ENCODE data around the gene TOR4A. TPM values are rescaled to one million over a fixed set of nuclear protein-coding genes. Genes with fewer than 3 reads are reported as not detected.

Gene TOR4A
- polyA plus RNA-seq, 1 donor = 18.4 TPM

DNA sequence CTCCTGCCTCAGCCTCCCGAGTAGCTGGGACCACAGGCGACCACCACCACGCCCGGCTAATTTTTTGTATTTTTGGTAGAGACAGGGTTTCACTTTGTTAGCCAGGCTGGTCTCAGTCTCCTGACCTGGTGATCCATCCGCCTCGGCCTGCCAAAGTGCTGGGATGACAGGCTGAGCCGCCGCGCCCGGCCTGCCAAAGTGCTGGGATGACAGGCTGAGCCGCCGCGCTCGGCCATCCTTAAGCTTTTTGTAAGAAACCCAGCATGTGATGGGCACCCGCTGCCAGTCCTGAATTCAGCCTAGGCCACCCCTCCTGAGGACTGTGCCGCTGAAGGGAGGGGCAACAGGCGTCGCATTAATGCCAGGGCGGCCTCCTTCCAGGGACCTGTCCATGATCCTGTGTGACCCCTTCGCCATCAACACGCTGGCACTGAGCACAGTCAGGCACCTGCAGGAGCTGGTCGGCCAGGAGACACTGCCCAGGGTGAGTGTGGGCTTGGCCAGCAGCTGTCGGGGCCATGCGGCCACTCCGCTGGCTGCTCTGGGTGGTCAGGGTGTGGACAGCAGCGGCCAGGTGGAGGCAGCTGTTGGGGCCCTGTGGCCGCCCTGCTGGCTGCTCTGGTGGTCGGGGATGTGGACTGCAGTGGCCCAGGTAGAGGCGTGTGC is 11.9 kb upstream of the TOR4A start:
- H3K36me3 ChIP-seq (ENCODE audit: control insufficient read depth, insufficient read depth, low read length) = peaks cover 63% of the 10 kb centered on the region
- H3K4me1 ChIP-seq (ENCODE audit: control insufficient read depth, insufficient read depth, low read length) = no peaks in the 10 kb centered on the region
- peaks cover 5% of the 10 kb centered on the region for H3K9me3 ChIP-seq (ENCODE audit: control insufficient read depth, low read depth, low read length)
- DNase-seq = no peak
- no peak overlapping the region for H3K27ac ChIP-seq (ENCODE audit: low read length)
- H3K27me3 ChIP-seq (ENCODE audit: control insufficient read depth, insufficient read depth, low read length) = no peaks in the 10 kb centered on the region
- no CpG with 5 or more reads among the region's 29 CpGs for WGBS (ENCODE audit: insufficient coverage, low lambda C conversion rate)
- no peak overlapping the region for H3K4me3 ChIP-seq (ENCODE audit: low read length)

DNA sequence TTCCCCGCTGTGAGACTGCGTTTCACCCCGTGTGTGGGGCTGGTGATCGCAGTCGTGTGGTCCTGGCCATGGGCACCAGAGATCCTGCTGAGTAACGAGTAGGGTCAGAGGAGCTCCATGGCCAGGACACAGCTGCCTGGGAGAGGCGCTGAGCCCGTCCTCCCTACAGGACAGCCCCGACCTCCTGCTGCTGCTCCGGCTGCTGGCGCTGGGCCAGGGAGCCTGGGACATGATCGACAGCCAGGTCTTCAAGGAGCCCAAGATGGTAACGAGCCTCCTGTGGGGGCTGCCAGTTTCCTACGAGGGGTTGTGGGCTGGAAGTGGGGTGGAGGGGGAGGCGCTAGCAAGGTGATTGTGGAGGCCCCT is 11.4 kb upstream of the TOR4A start:
- H3K36me3 ChIP-seq (ENCODE audit: control insufficient read depth, insufficient read depth, low read length) = peaks cover 68% of the 10 kb centered on the region
- no CpG with 5 or more reads among the region's 15 CpGs for WGBS (ENCODE audit: insufficient coverage, low lambda C conversion rate)
- no peaks in the 10 kb centered on the region for H3K4me1 ChIP-seq (ENCODE audit: control insufficient read depth, insufficient read depth, low read length)

DNA sequence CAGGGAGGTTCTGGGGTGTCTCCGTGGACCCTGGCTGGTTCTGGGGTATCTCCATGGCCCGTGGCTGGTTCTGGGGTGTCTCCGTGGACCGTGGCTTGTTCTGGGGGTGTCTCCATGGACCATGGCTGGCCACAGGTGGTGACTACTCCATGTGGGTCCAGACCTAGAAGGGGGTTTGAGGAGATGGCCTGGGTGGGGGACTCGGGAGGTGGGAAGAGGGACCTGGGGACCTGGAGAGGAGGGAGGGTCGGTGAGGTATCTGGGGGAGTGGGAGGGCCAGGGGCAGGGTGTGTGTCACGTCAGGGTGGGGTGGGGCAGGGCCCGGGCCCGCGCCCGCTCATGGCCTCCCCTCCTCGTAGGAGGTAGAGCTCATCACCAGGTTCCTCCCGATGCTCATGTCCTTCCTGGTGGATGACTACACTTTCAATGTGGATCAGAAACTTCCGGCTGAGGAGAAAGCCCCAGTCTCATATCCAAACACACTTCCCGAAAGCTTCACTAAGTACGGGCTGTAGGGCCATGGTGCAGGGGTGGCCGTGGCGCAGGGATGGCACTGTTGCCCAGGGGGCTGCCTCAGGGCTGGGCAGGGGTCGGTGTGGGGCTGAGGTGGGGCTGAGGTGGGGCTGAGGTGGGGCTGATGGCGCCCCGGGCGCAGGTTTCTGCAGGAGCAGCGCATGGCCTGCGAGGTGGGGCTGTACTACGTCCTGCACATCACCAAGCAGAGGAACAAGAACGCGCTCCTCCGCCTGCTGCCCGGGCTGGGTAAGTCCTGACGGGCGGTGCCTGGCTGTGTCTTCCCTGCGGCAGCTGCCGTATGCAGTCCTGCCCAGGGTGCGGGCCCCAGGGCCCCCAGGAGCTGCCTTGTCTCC is 10.7 kb upstream of the TOR4A start:
- peaks cover 6% of the 10 kb centered on the region for H3K9me3 ChIP-seq (ENCODE audit: control insufficient read depth, low read depth, low read length)
- H3K4me1 ChIP-seq (ENCODE audit: control insufficient read depth, insufficient read depth, low read length) = no peaks in the 10 kb centered on the region
- H3K36me3 ChIP-seq (ENCODE audit: control insufficient read depth, insufficient read depth, low read length) = peaks cover 67% of the 10 kb centered on the region
- H3K4me3 ChIP-seq (ENCODE audit: low read length) = no peak overlapping the region
- no peak for DNase-seq
- no peaks in the 10 kb centered on the region for H3K27me3 ChIP-seq (ENCODE audit: control insufficient read depth, insufficient read depth, low read length)
- no CpG with 5 or more reads among the region's 34 CpGs for WGBS (ENCODE audit: insufficient coverage, low lambda C conversion rate)
- no peak overlapping the region for H3K27ac ChIP-seq (ENCODE audit: low read length)

More for the DNA sequence above, 11.4 kb upstream of the TOR4A start:
- H3K4me3 ChIP-seq (ENCODE audit: low read length) = no peak overlapping the region
- peaks cover 7% of the 10 kb centered on the region for H3K9me3 ChIP-seq (ENCODE audit: control insufficient read depth, low read depth, low read length)
- no peak for DNase-seq
- no peaks in the 10 kb centered on the region for H3K27me3 ChIP-seq (ENCODE audit: control insufficient read depth, insufficient read depth, low read length)
- no peak overlapping the region for H3K27ac ChIP-seq (ENCODE audit: low read length)

DNA sequence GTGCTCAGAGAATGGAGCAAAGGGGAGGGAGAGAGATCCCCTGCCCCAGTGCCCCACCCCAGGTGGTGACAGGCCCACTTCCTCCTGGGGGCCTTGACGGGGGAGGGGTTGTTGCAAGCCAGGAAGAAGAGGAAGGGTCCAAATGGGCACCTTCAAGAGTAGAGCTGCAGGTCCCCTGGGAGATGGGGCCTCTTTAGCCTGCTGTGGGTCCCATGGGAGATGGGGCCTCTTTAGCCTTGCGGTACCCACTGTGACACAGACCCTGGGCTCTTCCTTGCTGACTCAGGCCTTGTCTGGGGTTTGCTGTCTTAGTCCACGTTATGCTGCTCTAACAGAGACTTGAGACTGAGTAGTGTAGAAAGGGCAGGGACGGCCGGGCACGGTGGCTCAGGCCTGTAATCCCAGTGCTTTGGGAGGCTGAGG is 9.6 kb upstream of the TOR4A start:
- peaks cover 75% of the 10 kb centered on the region for H3K36me3 ChIP-seq (ENCODE audit: control insufficient read depth, insufficient read depth, low read length)
- no peak for DNase-seq

DNA sequence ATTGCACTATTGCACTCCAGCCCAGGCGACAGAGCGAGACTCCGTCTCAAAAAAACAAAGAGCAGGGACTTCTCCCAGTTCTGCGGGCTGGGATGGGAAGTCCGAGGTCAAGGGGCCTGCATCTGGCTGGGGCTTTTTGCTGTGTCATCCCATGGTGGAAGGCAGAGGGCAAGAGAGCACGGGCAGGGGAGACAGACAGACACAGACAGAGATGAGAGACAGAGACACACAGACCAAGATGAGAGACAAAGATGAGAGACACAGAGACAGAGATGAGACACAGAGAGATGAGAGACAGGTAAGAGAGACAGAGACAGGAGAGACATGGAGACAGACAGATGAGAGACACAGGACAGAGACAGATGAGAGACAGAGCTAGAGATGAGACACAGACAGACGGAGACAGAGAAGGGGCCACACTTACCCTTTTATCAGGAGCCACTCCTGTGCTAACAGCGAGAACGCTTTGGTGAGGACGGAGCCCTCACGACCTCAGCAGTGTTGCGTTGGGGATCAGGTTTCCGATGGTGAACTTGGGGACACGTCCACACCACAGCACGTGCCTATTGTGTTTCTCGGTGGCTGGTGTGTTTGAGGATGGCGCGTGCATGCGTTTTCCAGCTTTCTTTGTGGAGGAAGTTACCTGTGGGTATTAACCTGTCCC is 8.9 kb upstream of the TOR4A start:
- WGBS (ENCODE audit: insufficient coverage, low lambda C conversion rate) = 88% methylated on average over 1 of the region's 19 CpGs
- no peak for DNase-seq
- no peaks in the 10 kb centered on the region for H3K27me3 ChIP-seq (ENCODE audit: control insufficient read depth, insufficient read depth, low read length)
- no peaks in the 10 kb centered on the region for H3K4me1 ChIP-seq (ENCODE audit: control insufficient read depth, insufficient read depth, low read length)
- no peak overlapping the region for H3K27ac ChIP-seq (ENCODE audit: low read length)
- peaks cover 13% of the 10 kb centered on the region for H3K9me3 ChIP-seq (ENCODE audit: control insufficient read depth, low read depth, low read length)
- no peak overlapping the region for H3K4me3 ChIP-seq (ENCODE audit: low read length)
- peaks cover 75% of the 10 kb centered on the region for H3K36me3 ChIP-seq (ENCODE audit: control insufficient read depth, insufficient read depth, low read length)

More for the DNA sequence above, 9.6 kb upstream of the TOR4A start:
- H3K4me3 ChIP-seq (ENCODE audit: low read length) = no peak overlapping the region
- no peaks in the 10 kb centered on the region for H3K4me1 ChIP-seq (ENCODE audit: control insufficient read depth, insufficient read depth, low read length)
- WGBS (ENCODE audit: insufficient coverage, low lambda C conversion rate) = no CpG with 5 or more reads among the region's 6 CpGs
- H3K27me3 ChIP-seq (ENCODE audit: control insufficient read depth, insufficient read depth, low read length) = no peaks in the 10 kb centered on the region
- no peak overlapping the region for H3K27ac ChIP-seq (ENCODE audit: low read length)
- peaks cover 13% of the 10 kb centered on the region for H3K9me3 ChIP-seq (ENCODE audit: control insufficient read depth, low read depth, low read length)

DNA sequence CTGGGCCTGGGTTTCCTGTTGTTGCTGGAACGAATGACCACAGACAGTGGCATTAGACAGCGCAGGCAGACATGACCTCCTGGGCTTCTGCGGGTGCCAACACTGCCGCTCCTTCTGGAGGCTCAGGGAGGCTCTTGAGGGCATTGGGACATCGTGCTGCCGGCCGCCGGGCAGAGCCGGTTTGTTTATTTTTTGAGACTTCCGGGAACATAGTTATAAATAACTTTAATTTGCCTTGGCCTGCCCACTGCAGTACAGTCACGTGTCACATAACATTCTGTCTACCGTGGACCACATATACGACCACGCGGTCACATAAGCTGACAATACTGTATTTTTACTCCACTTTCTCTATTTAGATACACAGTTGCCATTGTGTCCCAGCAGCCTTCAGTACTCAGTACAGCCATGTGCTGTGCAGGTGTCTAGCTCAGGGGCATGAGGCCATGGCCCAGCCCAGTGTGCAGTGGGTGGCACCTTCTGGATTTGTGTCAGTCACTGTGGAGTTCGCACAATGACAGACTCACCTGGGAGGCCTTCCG is 8.2 kb upstream of the TOR4A start:
- peaks cover under 1% of the 10 kb centered on the region for H3K4me1 ChIP-seq (ENCODE audit: control insufficient read depth, insufficient read depth, low read length)
- DNase-seq = no peak
- WGBS (ENCODE audit: insufficient coverage, low lambda C conversion rate) = no CpG with 5 or more reads among the region's 17 CpGs
- H3K27ac ChIP-seq (ENCODE audit: low read length) = no peak overlapping the region
- H3K27me3 ChIP-seq (ENCODE audit: control insufficient read depth, insufficient read depth, low read length) = no peaks in the 10 kb centered on the region
- H3K36me3 ChIP-seq (ENCODE audit: control insufficient read depth, insufficient read depth, low read length) = peaks cover 75% of the 10 kb centered on the region
- peaks cover 13% of the 10 kb centered on the region for H3K9me3 ChIP-seq (ENCODE audit: control insufficient read depth, low read depth, low read length)
- H3K4me3 ChIP-seq (ENCODE audit: low read length) = no peak overlapping the region

DNA sequence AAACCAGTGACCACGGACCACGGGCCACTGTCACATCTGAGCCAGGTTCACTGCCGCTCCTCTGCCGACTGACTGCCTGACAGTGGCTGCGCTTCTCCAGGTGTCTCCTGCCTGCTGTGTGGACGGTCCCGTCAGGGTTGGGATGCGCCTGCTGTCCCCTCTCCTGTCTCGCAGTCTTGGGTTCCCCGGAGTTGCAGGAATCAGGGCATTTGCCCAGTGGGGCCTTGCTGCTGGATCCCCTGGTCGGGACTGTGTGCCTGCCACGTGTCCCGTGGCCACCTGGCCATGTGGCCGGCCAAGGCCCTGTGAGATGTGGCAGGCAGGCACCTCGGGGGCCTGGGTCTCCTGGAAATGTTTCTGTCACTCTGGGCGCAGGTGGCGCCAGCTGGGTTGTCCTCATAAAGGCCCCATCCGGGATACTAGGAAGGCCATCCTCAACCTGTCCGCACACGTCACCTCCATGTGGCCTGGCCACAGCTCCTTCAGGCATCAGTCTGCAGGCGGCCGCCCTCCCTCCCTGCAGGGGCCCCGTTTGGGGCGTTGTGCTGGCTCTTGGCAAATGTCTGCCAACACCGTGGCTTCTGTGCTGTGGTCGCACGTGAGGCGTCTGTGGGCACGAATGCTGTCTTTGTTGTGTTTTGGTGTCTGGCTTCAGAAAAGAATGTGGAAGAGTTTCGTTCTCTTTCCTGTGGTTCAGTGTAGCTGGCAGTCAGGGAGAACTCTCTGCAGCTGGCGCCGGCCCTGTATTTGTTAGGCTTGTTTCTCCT is 6.4 kb upstream of the TOR4A start:
- Histone ChIP-seq H3K4me1 (ENCODE audit: control insufficient read depth, insufficient read depth, low read length) (peaks cover 11% of the 10 kb centered on the region), H3K4me3 (ENCODE audit: low read length) (no peak overlapping the region), H3K27me3 (ENCODE audit: control insufficient read depth, insufficient read depth, low read length) (no peaks in the 10 kb centered on the region), H3K9me3 (ENCODE audit: control insufficient read depth, low read depth, low read length) (peaks cover 11% of the 10 kb centered on the region), H3K27ac (ENCODE audit: low read length) (no peak overlapping the region), H3K36me3 (ENCODE audit: control insufficient read depth, insufficient read depth, low read length) (peaks cover 64% of the 10 kb centered on the region)
- DNase-seq = no peak
- no CpG with 5 or more reads among the region's 32 CpGs for WGBS (ENCODE audit: insufficient coverage, low lambda C conversion rate)

DNA sequence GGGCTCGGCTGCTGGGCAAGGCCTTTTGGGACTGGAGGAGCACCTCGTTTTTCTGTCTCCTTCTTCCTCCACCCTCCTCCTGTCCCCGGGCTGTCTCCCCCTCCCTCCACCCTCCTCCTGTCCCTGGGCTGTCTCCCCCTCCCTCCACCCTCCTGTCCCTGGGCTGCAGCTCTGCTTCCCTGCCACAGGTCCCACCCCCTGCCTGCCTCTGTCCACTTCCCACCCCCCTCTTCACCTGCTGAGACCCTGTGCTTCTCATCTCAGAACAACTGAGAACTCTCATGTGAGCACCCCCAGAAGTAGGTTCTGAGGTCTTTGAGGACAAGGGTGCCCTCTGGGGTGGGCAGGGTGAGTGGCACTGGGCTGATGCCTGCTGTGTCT is 5.8 kb upstream of the TOR4A start:
- H3K27me3 ChIP-seq (ENCODE audit: control insufficient read depth, insufficient read depth, low read length) = no peaks in the 10 kb centered on the region
- DNase-seq = no peak
- H3K4me3 ChIP-seq (ENCODE audit: low read length) = no peak overlapping the region
- peaks cover 16% of the 10 kb centered on the region for H3K4me1 ChIP-seq (ENCODE audit: control insufficient read depth, insufficient read depth, low read length)
- no CpG with 5 or more reads among the region's 3 CpGs for WGBS (ENCODE audit: insufficient coverage, low lambda C conversion rate)
- no peak overlapping the region for H3K27ac ChIP-seq (ENCODE audit: low read length)
- peaks cover 59% of the 10 kb centered on the region for H3K36me3 ChIP-seq (ENCODE audit: control insufficient read depth, insufficient read depth, low read length)
- H3K9me3 ChIP-seq (ENCODE audit: control insufficient read depth, low read depth, low read length) = peaks cover 13% of the 10 kb centered on the region

DNA sequence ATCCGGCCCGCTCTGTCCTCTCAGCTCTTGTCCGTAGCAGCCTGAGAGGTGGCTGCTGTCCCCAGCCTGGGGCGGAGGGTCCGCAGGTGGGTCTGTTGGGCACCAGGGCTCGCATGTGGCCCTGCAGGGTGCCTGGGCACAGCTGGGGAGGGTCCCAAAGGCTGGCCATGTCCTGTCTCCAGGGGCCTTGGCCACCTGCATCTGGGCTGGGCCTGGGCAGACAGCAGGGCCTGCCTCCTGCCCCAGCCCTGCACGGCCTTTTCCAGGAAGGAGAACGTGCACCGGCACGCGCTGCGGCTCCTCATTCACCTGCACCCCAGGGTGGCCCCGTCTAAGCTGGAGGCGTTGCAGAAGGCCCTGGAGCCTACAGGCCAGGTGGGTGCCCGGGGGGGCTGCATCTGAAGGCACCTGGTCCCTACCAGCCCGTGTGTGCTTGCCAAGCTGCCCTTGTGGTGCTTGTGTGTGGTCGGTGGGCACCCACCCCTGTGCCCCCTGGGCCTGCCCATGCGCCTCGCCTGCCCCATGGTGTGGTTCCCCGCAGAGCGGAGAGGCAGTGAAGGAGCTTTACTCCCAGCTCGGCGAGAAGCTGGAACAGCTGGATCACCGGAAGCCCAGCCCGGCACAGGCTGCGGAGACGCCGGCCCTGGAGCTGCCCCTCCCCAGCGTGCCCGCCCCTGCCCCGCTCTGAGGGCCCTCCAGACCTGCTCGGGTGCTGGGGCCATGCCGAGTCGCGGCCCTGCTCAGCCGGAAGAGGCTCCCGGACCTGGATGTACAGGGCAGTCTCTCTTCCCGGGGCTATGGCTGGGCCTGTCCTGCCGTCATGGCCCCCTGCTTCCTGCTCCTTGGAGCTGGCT is 5.1 kb upstream of the TOR4A start:
- H3K27ac ChIP-seq (ENCODE audit: low read length) = no peak overlapping the region
- H3K4me1 ChIP-seq (ENCODE audit: control insufficient read depth, insufficient read depth, low read length) = peaks cover 24% of the 10 kb centered on the region
- no CpG with 5 or more reads among the region's 39 CpGs for WGBS (ENCODE audit: insufficient coverage, low lambda C conversion rate)
- H3K36me3 ChIP-seq (ENCODE audit: control insufficient read depth, insufficient read depth, low read length) = peaks cover 53% of the 10 kb centered on the region
- peaks cover 13% of the 10 kb centered on the region for H3K9me3 ChIP-seq (ENCODE audit: control insufficient read depth, low read depth, low read length)
- DNase-seq = peak in 1 of 2 donors; percentile 1
- H3K27me3 ChIP-seq (ENCODE audit: control insufficient read depth, insufficient read depth, low read length) = peaks cover under 1% of the 10 kb centered on the region
- H3K4me3 ChIP-seq (ENCODE audit: low read length) = no peak overlapping the region
